HFFc6 (cell line): ENCODE data around the gene ABITRAM. TPM values are rescaled to one million over a fixed set of nuclear protein-coding genes. Genes with fewer than 3 reads are reported as not detected.
A peak's percentile ranks its signal among the peaks of the same experiment; 100 is the strongest.

Source experiments
- DNase-seq: peaks from one replicate; pipeline ENCODE4 v3.0.0-alpha.2; 2018
- H3K27ac Mint-ChIP-seq: 2 replicates; pipeline ENCODE4 v1.8.0; 2020; ENCODE audit warnings: mild to moderate bottlenecking, mixed read lengths
- H3K27me3 Mint-ChIP-seq: 2 replicates; pipeline ENCODE4 v1.8.0; 2021; ENCODE audit warnings: mild to moderate bottlenecking, moderate library complexity, mixed read lengths; ENCODE audit not compliant: insufficient read depth
- H3K36me3 Mint-ChIP-seq: 2 replicates; pipeline ENCODE4 v1.8.0; 2021; ENCODE audit warnings: low read depth, mixed read lengths
- H3K4me1 Mint-ChIP-seq: 2 replicates; pipeline ENCODE4 v1.8.0; 2020; ENCODE audit warnings: low read depth, mixed read lengths
- H3K4me3 Mint-ChIP-seq: 2 replicates; pipeline ENCODE4 v1.8.0; 2020; ENCODE audit warnings: mild to moderate bottlenecking, moderate library complexity, mixed read lengths
- H3K9me3 Mint-ChIP-seq: 2 replicates; pipeline ENCODE4 v1.8.0; 2020; ENCODE audit warnings: mild to moderate bottlenecking, mixed read lengths
- total RNA-seq, 6 experiments: library from RNA; stranded (reverse); fragmentation: NEBNext Ultra II Directional; extraction: Animal tissue kit (Norgen Biotek cat#: 25700); gene quantifications; 2 replicates in 1 of 6; 3 replicates in 5 of 6; pipeline ENCODE4 v1.2.3, GENCODE V29; 2021
- TF ChIP-seq, protein P1 (sequence below): fragments of 200-600 bp; sonication (generic); IDR thresholded peaks from 2 replicates; pipeline ENCODE4 v1.5.0; 2021; ENCODE audit warnings: antibody characterized with exemption, mild to moderate bottlenecking

The ABITRAM gene
- total RNA-seq, 6 experiments from 2014 or later = 12.5 to 14.0 (median 13.1) TPM

DNA sequence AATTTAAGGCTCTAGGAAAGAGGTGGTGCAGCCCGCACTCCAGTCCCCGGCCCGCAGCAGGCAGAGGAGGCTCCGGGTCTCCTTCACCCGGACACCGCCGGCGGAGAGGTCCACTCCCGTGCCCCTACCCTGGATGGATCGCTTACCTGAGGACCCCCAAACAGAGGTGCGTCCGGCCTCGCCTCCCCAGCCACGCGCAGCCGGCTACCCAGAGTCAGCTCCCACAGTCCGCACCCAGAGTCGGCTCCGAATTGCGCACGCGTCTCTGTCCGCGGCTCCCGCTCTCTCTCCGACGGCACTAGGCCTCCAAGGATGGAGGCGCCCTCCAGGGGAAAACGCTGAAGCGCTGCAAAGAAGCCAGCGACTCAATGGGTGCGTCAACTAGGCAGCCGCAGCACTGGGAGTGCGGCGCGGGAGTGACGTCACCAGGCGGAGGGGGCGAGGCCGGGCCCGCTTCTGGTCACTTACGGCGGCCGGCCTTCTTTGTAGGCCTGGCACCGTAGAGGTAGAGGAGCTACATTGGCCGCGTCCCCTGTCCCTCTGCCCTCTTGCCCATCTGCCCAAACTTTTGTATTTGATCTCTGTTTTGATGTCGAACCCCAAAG, 380 bp upstream of the ABITRAM start, which contains the start of gene ELP1:
TSS of gene ELP1 (minus strand) at position 407 of the 605 bp plus-strand sequence. CDS start 2,978 bp downstream, outside the sequence.
- DNase-seq = peak; percentile 94
- Mint-ChIP-seq H3K4me1 (peaks cover 39% of the 10 kb centered on the region), H3K36me3 (no peaks in the 10 kb centered on the region), H3K4me3 (peak within 1 kb of the TSS; percentile 100), H3K27me3 (peaks cover 2% of the 10 kb centered on the region; the same call in 1 of the 2 replicates), H3K9me3 (no peaks in the 10 kb centered on the region), H3K27ac (peak within 1 kb of the TSS; percentile 95)
- TF ChIP-seq, protein P1, sequence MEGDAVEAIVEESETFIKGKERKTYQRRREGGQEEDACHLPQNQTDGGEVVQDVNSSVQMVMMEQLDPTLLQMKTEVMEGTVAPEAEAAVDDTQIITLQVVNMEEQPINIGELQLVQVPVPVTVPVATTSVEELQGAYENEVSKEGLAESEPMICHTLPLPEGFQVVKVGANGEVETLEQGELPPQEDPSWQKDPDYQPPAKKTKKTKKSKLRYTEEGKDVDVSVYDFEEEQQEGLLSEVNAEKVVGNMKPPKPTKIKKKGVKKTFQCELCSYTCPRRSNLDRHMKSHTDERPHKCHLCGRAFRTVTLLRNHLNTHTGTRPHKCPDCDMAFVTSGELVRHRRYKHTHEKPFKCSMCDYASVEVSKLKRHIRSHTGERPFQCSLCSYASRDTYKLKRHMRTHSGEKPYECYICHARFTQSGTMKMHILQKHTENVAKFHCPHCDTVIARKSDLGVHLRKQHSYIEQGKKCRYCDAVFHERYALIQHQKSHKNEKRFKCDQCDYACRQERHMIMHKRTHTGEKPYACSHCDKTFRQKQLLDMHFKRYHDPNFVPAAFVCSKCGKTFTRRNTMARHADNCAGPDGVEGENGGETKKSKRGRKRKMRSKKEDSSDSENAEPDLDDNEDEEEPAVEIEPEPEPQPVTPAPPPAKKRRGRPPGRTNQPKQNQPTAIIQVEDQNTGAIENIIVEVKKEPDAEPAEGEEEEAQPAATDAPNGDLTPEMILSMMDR = peak; percentile 36; the same call in 1 of the 2 replicates

DNA sequence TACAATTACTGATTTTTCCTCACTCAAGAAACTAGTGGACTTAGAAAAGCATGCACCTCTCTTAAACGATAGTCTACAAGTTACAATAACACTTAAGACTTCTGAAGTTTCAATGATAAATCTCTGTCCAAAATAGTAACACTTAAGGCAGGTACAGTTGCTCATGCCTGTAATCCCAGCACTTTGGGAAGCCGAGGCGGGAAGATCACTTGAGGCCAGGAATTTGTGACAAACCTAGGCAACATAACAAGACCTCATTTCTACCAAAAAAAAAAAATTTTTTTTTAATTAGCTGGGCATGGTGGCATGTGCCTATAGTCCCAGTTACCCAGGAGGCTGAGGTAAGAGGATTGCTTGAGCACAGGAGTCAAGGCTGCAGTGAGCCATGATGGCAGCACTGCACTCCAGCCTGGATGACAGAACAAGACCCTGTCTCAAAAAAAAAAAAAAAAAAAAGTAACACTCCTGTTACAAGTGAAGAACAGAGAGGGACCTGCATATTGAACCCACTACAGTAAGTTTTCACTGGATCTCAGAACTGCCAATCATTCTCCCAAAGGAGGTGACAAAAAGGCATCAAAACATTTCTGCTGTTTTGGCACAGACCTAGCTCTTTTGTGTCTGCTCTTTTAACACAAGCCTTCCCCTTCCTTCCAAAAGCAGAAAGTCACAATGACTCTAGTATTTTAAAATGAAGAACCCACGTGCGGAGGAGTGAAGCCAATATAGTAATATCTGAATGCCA, 3.5 kb downstream of the ABITRAM start:
- H3K27me3 Mint-ChIP-seq = peaks cover 2% of the 10 kb centered on the region; the same call in 1 of the 2 replicates
- H3K4me3 Mint-ChIP-seq = no peak overlapping the region
- TF ChIP-seq, protein P1 = no peak
- peaks cover 23% of the 10 kb centered on the region for H3K4me1 Mint-ChIP-seq
- no peaks in the 10 kb centered on the region for H3K9me3 Mint-ChIP-seq
- no peaks in the 10 kb centered on the region; the same call in 1 of the 2 replicates for H3K36me3 Mint-ChIP-seq
- H3K27ac Mint-ChIP-seq = no peak overlapping the region
- no peak for DNase-seq

DNA sequence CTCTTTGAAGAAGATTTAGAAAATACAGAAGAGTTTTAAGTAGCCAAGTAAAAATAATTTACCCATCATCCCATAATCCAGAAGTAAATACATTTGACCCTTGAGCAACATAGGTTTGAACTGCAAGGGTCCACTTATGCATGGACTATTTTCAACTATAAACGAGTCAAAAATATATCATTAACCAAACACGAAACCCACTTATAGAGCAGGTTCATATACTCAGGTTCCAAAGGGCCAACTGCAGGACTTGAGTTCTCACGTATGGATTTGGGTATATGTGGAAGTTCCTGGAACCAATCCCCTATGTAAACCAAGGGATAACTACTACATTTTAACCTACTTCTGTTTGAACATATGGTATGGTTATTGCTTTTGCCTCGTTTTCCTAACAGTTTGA, 5.8 kb downstream of the ABITRAM start:
- Mint-ChIP-seq H3K27ac (no peak overlapping the region), H3K36me3 (no peaks in the 10 kb centered on the region; the same call in 1 of the 2 replicates), H3K27me3 (no peaks in the 10 kb centered on the region; the same call in 1 of the 2 replicates), H3K9me3 (no peaks in the 10 kb centered on the region), H3K4me1 (peaks cover 14% of the 10 kb centered on the region), H3K4me3 (no peak overlapping the region)
- no peak for DNase-seq
- TF ChIP-seq, protein P1 = no peak

DNA sequence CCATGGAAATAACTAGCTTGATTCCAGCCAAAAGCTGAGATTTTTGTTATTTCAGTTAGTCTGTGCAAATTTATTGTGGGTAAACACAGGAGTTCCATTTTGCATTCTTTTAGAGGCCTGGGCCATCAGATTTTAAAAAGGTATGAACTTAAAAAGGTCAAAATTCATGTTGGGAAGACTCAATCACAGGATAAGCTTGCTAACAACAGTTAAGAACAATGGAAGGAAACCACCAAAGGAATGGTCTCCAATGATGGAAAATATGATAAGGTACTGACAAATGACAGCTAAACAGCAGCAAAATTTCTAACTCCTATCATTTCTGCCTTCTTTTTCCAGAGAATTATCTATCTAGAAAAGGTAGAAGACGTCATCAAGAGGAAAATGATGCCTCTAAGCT, 16.0 kb downstream of the ABITRAM start:
- peaks cover 8% of the 10 kb centered on the region for H3K4me1 Mint-ChIP-seq
- H3K27ac Mint-ChIP-seq = no peak overlapping the region
- H3K36me3 Mint-ChIP-seq = peaks cover 19% of the 10 kb centered on the region; the same call in 1 of the 2 replicates
- H3K27me3 Mint-ChIP-seq = no peaks in the 10 kb centered on the region
- DNase-seq = no peak
- no peak overlapping the region for H3K4me3 Mint-ChIP-seq
- no peaks in the 10 kb centered on the region for H3K9me3 Mint-ChIP-seq
- TF ChIP-seq, protein P1 = no peak

DNA sequence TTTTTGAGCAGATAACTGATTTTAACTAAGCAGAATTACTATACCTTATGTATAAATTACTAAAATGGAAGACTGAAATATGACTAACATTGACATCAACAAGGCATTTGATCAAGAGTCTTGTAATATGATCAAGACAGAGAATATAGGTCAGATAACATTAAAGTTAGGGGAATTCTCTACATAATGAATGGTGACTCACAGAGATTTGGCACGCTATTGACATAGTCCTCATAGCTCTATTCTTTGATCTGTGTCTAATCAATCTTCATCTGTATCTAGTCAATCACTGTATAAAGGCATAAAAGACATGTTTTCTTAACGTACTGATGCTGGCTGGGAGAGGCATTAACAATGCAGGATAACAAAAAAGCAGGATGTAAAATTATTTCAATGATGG, 17.4 kb downstream of the ABITRAM start:
- TF ChIP-seq, protein P1 = no peak
- no peak overlapping the region for H3K4me3 Mint-ChIP-seq
- no peaks in the 10 kb centered on the region; the same call in 1 of the 2 replicates for H3K27me3 Mint-ChIP-seq
- no peaks in the 10 kb centered on the region for H3K9me3 Mint-ChIP-seq
- H3K27ac Mint-ChIP-seq = no peak overlapping the region
- H3K4me1 Mint-ChIP-seq = peaks cover 10% of the 10 kb centered on the region
- no peak for DNase-seq
- H3K36me3 Mint-ChIP-seq = peaks cover 14% of the 10 kb centered on the region; the same call in 1 of the 2 replicates
